NT2/D1 (cell line): ENCODE data around the gene CBX6.

Experiments used
- SUZ12 ChIP-seq: IDR thresholded peaks from 2 replicates; pipeline ENCODE4 v1.6.1; 2011; ENCODE audit not compliant: insufficient read length, insufficient read depth; ENCODE audit errors: extremely low read depth
- YY1 ChIP-seq: IDR thresholded peaks from 2 replicates; pipeline ENCODE4 v1.6.1; 2011; ENCODE audit not compliant: insufficient read length, insufficient read depth
- ZNF274 ChIP-seq: IDR thresholded peaks from 2 replicates; pipeline ENCODE4 v1.6.1; 2011; ENCODE audit warnings: mild to moderate bottlenecking, low read depth, low read length

GRCh38 chr22:38878001-38878400 is 6.0 kb upstream of the CBX6 start:
- TF ChIP-seq YY1 (no peak), ZNF274 (no peak), SUZ12 (no peak)
